Neural cell (in vitro differentiated cells): ENCODE results near the gene GCDH.

Source experiments
- CTCF ChIP-seq: fragments of 450-650 bp; IDR thresholded peaks from 2 replicates; pipeline ENCODE4 v1.5.1; 2014; ENCODE audit warnings: antibody characterized with exemption, mild to moderate bottlenecking, moderate library complexity; ENCODE audit not compliant: poor library complexity, severe bottlenecking
- EP300 ChIP-seq: fragments of 450-650 bp; conservative IDR thresholded peaks from 2 replicates; pipeline ENCODE4 v1.6.1; 2014; ENCODE audit warnings: antibody characterized with exemption, mild to moderate bottlenecking, moderate library complexity; ENCODE audit not compliant: poor library complexity, severe bottlenecking
- EZH2 ChIP-seq: fragments of 200-600, 300-800 bp; shearing (Covaris generic), sonication (generic); IDR thresholded peaks from 2 replicates; pipeline ENCODE4 v1.6.1; 2014; ENCODE audit warnings: antibody characterized with exemption, low read length, borderline replicate concordance, mild to moderate bottlenecking; ENCODE audit not compliant: insufficient read depth, poor library complexity, severe bottlenecking
- POLR2AphosphoS5 ChIP-seq: IDR thresholded peaks from 2 replicates; pipeline ENCODE4 v1.6.1; 2012
- RAD21 ChIP-seq: fragments of 450-650 bp; conservative IDR thresholded peaks from 2 replicates; pipeline ENCODE4 v1.6.1; 2014; ENCODE audit warnings: antibody characterized with exemption, mild to moderate bottlenecking, moderate library complexity
- SMC3 ChIP-seq: fragments of 450-650 bp; conservative IDR thresholded peaks from 2 replicates; pipeline ENCODE4 v1.6.1; 2014; ENCODE audit warnings: antibody characterized with exemption, mild to moderate bottlenecking, moderate library complexity; ENCODE audit not compliant: poor library complexity

GRCh38 chr19:12890787-12891552 is at the start of gene GCDH:
- TF ChIP-seq CTCF (no peak), RAD21 (no peak), EP300 (peak; percentile 17), EZH2 (no peak), POLR2AphosphoS5 (peak; percentile 69), SMC3 (peak; percentile 23)
